ES-I3 (cell line): ENCODE measurements around the gene DPH3.

Experiments
- H3K36me3 ChIP-seq: 2 replicates; pipeline ENCODE4 v1.6.1; 2013; ENCODE audit warnings: mild to moderate bottlenecking, low read length, control low read depth, moderate library complexity; ENCODE audit not compliant: insufficient read depth
- H3K4me1 ChIP-seq: 2 replicates; pipeline ENCODE4 v1.6.1; 2013; ENCODE audit warnings: mild to moderate bottlenecking, control low read depth, low read length; ENCODE audit not compliant: insufficient read depth
- H3K9ac ChIP-seq: 2 replicates; pipeline ENCODE4 v1.6.1; 2013; ENCODE audit warnings: low read depth, mild to moderate bottlenecking, low read length, moderate library complexity
- H3K9me3 ChIP-seq: 2 replicates; pipeline ENCODE4 v1.6.1; 2013; ENCODE audit warnings: mild to moderate bottlenecking, low read length, moderate library complexity; ENCODE audit not compliant: control insufficient read depth, insufficient read depth

DPH3 gene

GRCh38 chr3:16241225-16241624, 23.5 kb downstream of the DPH3 start:
- Histone ChIP-seq H3K9me3 (no peaks in the 10 kb centered on the region), H3K9ac (no peak overlapping the region), H3K4me1 (no peaks in the 10 kb centered on the region), H3K36me3 (no peaks in the 10 kb centered on the region)

DNA sequence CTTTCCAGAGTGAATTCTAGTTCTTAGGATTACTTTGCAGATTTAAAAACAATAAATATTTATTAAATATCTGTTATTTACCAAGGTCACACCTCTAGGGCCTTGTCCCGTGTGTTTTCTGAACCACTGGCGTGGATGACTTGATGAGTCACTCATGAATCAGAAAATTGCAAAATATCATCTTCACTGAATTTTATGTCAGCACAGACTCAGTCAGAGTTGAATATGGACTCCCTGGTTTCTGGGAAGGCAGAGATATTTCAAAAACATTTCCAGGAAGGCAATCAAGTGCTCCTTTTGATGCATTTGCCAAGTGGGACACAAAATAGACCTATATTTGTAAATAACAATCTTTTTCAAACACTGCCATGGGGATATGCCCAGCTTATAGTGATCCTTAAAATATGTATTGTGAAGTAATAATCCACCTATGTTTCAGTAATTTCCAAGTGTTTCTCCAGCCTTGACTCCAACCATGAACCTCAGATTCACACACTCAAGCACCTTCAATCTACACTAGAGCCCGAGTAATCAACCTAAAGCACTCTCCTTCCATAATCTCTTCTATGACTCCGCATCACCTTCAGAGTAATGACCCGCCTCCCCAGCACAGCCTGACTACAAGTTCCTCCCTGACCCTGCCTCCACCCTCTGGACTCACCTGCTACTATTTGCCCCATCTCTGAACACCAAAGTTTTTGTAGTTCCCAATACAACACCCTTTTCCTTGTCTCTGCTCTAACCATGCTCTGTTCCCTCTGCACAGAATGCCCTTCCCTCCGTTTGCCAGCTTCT, 24.3 kb downstream of the DPH3 start:
- H3K36me3 ChIP-seq, result no peaks in the 10 kb centered on the region
- H3K9me3 ChIP-seq, result no peaks in the 10 kb centered on the region
- H3K4me1 ChIP-seq, result no peaks in the 10 kb centered on the region
- H3K9ac ChIP-seq, result no peak overlapping the region

DNA sequence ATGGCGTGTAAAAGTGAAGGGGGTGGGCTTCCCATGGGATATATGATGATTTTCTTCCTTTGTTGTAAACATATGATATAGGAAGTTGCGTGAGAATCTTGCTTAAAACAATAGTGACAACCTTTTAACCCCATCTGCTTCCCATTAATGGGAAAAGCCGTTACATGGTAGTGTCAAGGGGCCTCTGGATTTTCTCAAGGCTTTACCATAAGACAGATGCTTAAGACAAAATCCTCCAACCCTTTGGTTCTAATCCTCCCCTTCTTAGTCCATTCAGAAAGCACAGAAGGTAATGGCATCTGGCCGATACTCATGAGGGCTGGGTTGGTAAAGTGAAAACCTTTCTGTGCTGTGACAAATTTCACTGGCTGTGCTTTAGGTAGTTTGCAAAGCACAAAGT, 25.0 kb downstream of the DPH3 start:
- no peaks in the 10 kb centered on the region for H3K4me1 ChIP-seq
- no peak overlapping the region for H3K9ac ChIP-seq
- H3K36me3 ChIP-seq, result no peaks in the 10 kb centered on the region
- no peaks in the 10 kb centered on the region for H3K9me3 ChIP-seq

- no peak overlapping the region for H3K9ac ChIP-seq
- no peaks in the 10 kb centered on the region for H3K4me1 ChIP-seq
- H3K36me3 ChIP-seq, result no peaks in the 10 kb centered on the region
- H3K9me3 ChIP-seq, result no peaks in the 10 kb centered on the region
These were observed 25.5 kb downstream of the DPH3 start for GRCh38 chr3:16239086-16239770.

DNA sequence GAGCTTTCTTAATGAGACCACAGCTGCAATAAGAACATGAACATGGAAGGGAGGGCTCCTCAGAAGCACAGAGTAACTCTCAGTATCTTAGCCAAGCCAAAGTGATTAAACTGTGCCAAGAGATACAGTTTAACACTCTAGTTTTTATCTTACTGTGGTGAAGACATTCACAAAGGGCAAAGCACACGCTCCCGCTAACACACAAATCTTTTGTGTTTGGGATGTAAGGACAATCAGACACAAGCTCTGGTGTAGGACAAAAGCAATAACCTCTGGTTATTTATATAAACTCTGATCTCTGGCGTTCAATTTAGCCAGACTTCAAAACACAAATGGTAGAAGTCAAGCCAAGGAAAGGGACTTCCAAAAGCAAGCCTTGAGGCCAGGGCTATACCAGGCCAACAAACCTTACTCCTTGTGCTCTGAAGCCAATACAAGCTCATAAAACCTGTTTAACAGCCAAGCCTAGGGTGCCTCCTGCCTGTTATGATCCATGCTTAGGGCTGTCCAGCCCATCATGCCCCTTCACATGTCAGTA, 27.8 kb downstream of the DPH3 start:
- Histone ChIP-seq H3K4me1 (no peaks in the 10 kb centered on the region), H3K9ac (no peak overlapping the region), H3K9me3 (no peaks in the 10 kb centered on the region), H3K36me3 (no peaks in the 10 kb centered on the region)

- Histone ChIP-seq H3K9me3 (no peaks in the 10 kb centered on the region), H3K36me3 (no peaks in the 10 kb centered on the region), H3K9ac (no peak overlapping the region), H3K4me1 (no peaks in the 10 kb centered on the region)
These were observed 28.6 kb downstream of the DPH3 start for GRCh38 chr3:16236030-16236639.

DNA sequence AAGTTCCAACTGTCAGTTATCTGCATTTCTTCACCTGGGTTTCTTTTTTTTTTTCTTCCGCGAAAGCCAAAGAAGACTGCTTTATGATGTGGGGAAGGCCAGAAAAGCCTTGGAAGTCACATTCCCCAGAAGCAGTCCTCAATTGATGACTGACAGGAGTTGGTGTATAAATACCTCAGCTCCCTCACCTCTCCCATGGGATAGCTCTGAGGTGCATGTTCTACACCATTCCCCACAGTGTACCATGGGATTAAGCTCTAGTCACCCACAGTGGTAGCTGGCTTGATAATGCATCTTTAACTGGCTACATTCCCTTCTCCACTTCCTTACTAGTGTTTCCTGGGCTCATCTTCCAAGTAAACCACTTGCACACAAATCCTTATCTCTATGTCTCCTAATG, 30.5 kb downstream of the DPH3 start:
- Histone ChIP-seq H3K9ac (no peak overlapping the region), H3K36me3 (no peaks in the 10 kb centered on the region), H3K4me1 (no peaks in the 10 kb centered on the region), H3K9me3 (no peaks in the 10 kb centered on the region)

DNA sequence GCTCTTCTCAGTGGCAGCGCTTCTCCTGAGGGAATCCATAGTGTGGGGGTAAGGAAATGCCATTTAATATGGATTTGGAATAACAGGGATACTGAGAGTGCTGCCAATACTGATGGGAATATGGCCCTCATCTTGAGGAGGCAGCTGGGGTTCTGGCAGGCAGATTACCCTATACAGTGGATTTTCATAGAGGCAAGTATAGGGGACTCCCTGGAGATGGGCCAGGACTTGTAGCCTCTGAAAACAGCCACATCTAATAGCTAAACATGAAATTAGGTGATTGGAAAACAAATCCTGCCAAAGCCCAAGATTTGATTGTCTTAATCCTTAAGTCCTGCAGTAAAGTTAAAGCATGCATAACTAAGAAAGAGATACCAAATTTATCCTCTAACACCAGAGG, 30.9 kb downstream of the DPH3 start:
- no peaks in the 10 kb centered on the region for H3K4me1 ChIP-seq
- no peaks in the 10 kb centered on the region for H3K36me3 ChIP-seq
- H3K9me3 ChIP-seq, result no peaks in the 10 kb centered on the region
- H3K9ac ChIP-seq, result no peak overlapping the region

DNA sequence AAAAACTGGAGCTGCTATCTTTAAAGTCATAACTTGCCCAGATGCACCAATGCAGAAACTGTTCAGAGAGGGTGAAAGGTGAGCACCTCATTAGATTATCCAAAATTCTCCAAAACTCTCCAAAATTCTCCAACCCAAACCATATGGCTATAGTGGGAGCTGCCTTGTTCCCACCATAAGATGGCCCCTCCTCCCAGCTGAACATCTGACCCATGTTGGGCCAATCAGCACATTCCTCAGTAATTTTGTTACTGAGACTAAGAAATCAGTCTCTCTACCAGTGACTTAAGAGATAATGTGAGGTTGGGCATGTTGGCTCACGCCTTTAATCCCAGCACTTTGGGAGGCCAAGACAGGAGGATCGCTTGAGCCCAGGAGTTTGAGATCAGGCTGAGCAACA, 32.8 kb downstream of the DPH3 start:
- Histone ChIP-seq H3K9me3 (no peaks in the 10 kb centered on the region), H3K9ac (no peak overlapping the region), H3K36me3 (no peaks in the 10 kb centered on the region), H3K4me1 (no peaks in the 10 kb centered on the region)

GRCh38 chr3:16229681-16230080, 35.1 kb downstream of the DPH3 start:
- Histone ChIP-seq H3K9me3 (no peaks in the 10 kb centered on the region), H3K4me1 (no peaks in the 10 kb centered on the region), H3K9ac (no peak overlapping the region), H3K36me3 (no peaks in the 10 kb centered on the region)

DNA sequence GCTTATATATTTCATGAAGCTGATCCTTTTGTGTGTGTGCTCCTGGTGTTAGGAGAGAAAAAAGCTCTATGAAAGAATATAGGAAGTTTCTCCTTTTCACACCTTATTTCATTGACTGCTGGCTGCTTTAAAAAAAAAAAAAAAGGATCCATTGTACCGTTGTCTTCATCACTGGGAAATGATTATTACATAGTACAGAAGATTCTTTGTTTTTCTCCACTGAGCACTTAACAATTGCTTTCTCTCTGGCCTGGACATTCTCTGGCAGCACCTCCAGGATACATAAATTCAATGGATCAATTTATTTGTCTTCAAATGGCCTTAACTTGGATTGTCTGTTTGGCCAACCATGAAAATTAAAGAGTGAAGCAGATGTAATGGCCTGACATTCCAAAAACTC, 37.2 kb downstream of the DPH3 start:
- H3K9me3 ChIP-seq, result no peaks in the 10 kb centered on the region
- H3K36me3 ChIP-seq, result no peaks in the 10 kb centered on the region
- H3K4me1 ChIP-seq, result no peaks in the 10 kb centered on the region
- no peak overlapping the region for H3K9ac ChIP-seq

- no peak overlapping the region for H3K9ac ChIP-seq
- no peaks in the 10 kb centered on the region for H3K4me1 ChIP-seq
- H3K36me3 ChIP-seq, result no peaks in the 10 kb centered on the region
- no peaks in the 10 kb centered on the region for H3K9me3 ChIP-seq
These were observed 40.4 kb downstream of the DPH3 start for GRCh38 chr3:16224325-16224724.

GRCh38 chr3:16222547-16222946, 42.2 kb downstream of the DPH3 start:
- Histone ChIP-seq H3K9ac (no peak overlapping the region), H3K36me3 (no peaks in the 10 kb centered on the region), H3K9me3 (no peaks in the 10 kb centered on the region), H3K4me1 (no peaks in the 10 kb centered on the region)

GRCh38 chr3:16221990-16222389, 42.8 kb downstream of the DPH3 start:
- no peaks in the 10 kb centered on the region for H3K36me3 ChIP-seq
- H3K4me1 ChIP-seq, result no peaks in the 10 kb centered on the region
- H3K9me3 ChIP-seq, result no peaks in the 10 kb centered on the region
- no peak overlapping the region for H3K9ac ChIP-seq

- H3K4me1 ChIP-seq, result no peaks in the 10 kb centered on the region
These were observed 45.0 kb downstream of the DPH3 start for GRCh38 chr3:16219777-16220176.

More at GRCh38 chr3:16219777-16220176, 45.0 kb downstream of the DPH3 start:
- no peaks in the 10 kb centered on the region for H3K36me3 ChIP-seq
- H3K9me3 ChIP-seq, result no peaks in the 10 kb centered on the region
- H3K9ac ChIP-seq, result no peak overlapping the region
